ENCODE data around the gene GARIN5A.

- no peak for TF ChIP-seq POLR2A (IDR thresholded peaks at IDR 0.05)
- TF ChIP-seq, protein P1, sequence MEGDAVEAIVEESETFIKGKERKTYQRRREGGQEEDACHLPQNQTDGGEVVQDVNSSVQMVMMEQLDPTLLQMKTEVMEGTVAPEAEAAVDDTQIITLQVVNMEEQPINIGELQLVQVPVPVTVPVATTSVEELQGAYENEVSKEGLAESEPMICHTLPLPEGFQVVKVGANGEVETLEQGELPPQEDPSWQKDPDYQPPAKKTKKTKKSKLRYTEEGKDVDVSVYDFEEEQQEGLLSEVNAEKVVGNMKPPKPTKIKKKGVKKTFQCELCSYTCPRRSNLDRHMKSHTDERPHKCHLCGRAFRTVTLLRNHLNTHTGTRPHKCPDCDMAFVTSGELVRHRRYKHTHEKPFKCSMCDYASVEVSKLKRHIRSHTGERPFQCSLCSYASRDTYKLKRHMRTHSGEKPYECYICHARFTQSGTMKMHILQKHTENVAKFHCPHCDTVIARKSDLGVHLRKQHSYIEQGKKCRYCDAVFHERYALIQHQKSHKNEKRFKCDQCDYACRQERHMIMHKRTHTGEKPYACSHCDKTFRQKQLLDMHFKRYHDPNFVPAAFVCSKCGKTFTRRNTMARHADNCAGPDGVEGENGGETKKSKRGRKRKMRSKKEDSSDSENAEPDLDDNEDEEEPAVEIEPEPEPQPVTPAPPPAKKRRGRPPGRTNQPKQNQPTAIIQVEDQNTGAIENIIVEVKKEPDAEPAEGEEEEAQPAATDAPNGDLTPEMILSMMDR (IDR thresholded peaks at IDR 0.05): no peak
Observed at GRCh38 chr19:50496189-50497021, 19.8 kb upstream of the GARIN5A start.

Measured in adrenal gland (tissue), 5 donors.